Right lobe of liver (tissue), 4 donors: ENCODE data around the gene CYB5R3.

Experiments used
- CTCF ChIP-seq, 4 donors: fragments of 200-600 bp in 3 of 4; fragments of 450-650 bp in 1 of 4; IDR thresholded peaks; one replicate each; pipeline versions ENCODE4 v1.5.1 to v1.8.0; 2016 to 2022; ENCODE audit warnings: antibody characterized with exemption in 4 of 4, mild to moderate bottlenecking in 2 of 4
- POLR2A ChIP-seq: fragments of 450-650 bp; IDR thresholded peaks from one replicate; pipeline ENCODE4 v1.6.1; 2017; ENCODE audit warnings: antibody characterized with exemption, mild to moderate bottlenecking
- donor health status: DM: no; HTN: no; CAD: no.
- donor health status: DM: no; HTN: no; CAD: no.
- donor health status: DM: no; HTN: yes; CAD: no.

- no peak for TF ChIP-seq CTCF (IDR thresholded peaks at IDR 0.05)
- no peak for TF ChIP-seq POLR2A
Measured at GRCh38 chr22:42649246-42650099, at the start of gene CYB5R3.
